ENCODE results near the gene SZT2. TPM values are rescaled to one million over a fixed set of nuclear protein-coding genes. Genes with fewer than 3 reads are reported as not detected.

Gene SZT2
- 17.2 and 26.9 TPM in 2 replicates for total RNA-seq
- polyA plus RNA-seq: 7.1 and 8.5 TPM in 2 replicates
- 7.8 and 8.1 TPM in 2 replicates for polyA plus RNA-seq (2012)
- 65.4 and 101 TPM in 2 replicates for polyA minus RNA-seq (ENCODE audit: low replicate concordance)

DNA sequence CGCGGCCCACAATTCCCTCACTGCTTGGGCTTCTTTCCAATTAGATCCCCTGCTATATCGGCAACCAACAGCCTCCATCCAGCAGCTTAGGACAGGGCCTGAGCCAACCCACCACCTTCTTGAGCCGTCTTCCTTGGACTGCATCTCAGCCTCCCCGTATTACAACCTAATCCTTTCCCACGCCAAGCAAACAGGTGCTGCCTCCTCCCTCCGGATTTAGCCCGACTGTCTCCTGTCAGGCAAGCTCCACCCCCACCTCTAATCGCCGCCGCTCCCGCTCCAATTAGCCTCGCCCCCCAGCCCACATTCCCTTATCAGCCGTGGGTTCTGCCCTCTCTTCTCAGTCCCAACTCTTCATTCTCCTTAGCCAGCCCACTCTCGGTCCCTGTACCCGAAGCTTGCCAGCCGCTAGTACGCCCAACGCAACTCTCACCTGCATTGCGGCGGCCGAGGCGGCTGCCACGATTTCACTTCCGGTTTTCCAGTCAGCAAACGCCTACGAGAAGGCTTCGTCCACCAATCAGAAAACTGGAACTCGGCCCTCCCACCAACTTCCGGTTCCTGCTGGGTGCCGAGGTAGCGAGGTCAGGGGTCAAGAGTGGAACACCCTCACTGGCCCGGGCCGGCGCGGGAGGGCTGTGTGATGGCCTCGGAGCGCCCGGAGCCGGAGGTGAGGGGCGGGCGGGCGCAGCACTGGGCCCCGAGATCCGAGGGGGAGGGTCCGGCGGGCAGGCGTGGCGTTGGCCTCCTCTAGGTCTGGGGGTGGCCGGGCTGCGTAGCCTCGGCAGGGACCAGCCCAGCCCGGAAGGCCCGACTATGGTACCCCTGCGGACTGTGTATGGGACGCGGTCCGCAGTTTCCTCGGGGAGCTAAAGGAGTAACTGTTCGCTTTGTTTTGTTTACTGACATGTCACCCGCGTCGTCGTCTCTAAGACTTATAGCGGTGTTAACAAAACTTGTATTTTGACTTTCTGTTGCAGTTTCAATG is at the start of gene SZT2, which contains the start of gene MED8:
TSS of gene SZT2 (plus strand) at position 574 of the 988 bp plus-strand sequence. CDS start at position 644, 70 bp downstream.
TSS of gene MED8 (minus strand) at position 475 of the 988 bp plus-strand sequence. CDS start at position 439, 36 bp downstream.
- TF ChIP-seq EZH2 (IDR thresholded peaks at IDR 0.05; ENCODE audit: low read length, missing control alignments): no peak
- peak within 1 kb of the TSS; percentile 93 for H3K4me2 ChIP-seq (ENCODE audit: extremely low read depth, insufficient read depth, low read length)
- peak within 1 kb of the TSS; percentile 85 for H3K27ac ChIP-seq (ENCODE audit: insufficient read depth, low read length)
- H4K20me1 ChIP-seq (ENCODE audit: control insufficient read depth, extremely low read depth, insufficient read depth, low read length): no peaks in the 10 kb centered on the region
- H3K79me2 ChIP-seq (ENCODE audit: control insufficient read depth, insufficient read depth, low read length): peaks cover 45% of the 10 kb centered on the region
- H3K36me3 ChIP-seq (ENCODE audit: control insufficient read depth, insufficient read depth, low read length): peaks cover 12% of the 10 kb centered on the region
- peaks cover 6% of the 10 kb centered on the region for H3K4me1 ChIP-seq (ENCODE audit: control insufficient read depth, extremely low read depth, insufficient read depth, low read length)
- no peaks in the 10 kb centered on the region for H3K27me3 ChIP-seq (ENCODE audit: control insufficient read depth, insufficient read depth, low read length)
- H2AFZ ChIP-seq (ENCODE audit: low read length): peak within 1 kb of the TSS; percentile 86
- H3K9me3 ChIP-seq (ENCODE audit: control insufficient read depth, insufficient read depth, low read depth, low read length): no peaks in the 10 kb centered on the region
- H3K9ac ChIP-seq (ENCODE audit: insufficient read depth, low read length): peak within 1 kb of the TSS; percentile 71
- DNase-seq (ENCODE audit: low read depth in 2 of 2): peak; percentile 89 to 95
- peak within 1 kb of the TSS; percentile 56 to 96 (median 84) for H3K4me3 ChIP-seq (replicated peaks in 1 of 4; ENCODE audit: control extremely low read depth in 1 of 4, insufficient read depth in 1 of 4, low read depth in 3 of 4, low read length in 4 of 4)

GRCh38 chr1:43340559-43340958 is 49.1 kb upstream of the SZT2 start:
- Histone ChIP-seq H3K9me3 (ENCODE audit: control insufficient read depth, insufficient read depth, low read depth, low read length) (no peaks in the 10 kb centered on the region), H3K9ac (ENCODE audit: insufficient read depth, low read length) (no peak overlapping the region), H3K27me3 (ENCODE audit: control insufficient read depth, insufficient read depth, low read length) (peaks cover 10% of the 10 kb centered on the region), H2AFZ (ENCODE audit: low read length) (no peak overlapping the region), H3K79me2 (ENCODE audit: control insufficient read depth, insufficient read depth, low read length) (no peaks in the 10 kb centered on the region), H3K36me3 (ENCODE audit: control insufficient read depth, insufficient read depth, low read length) (no peaks in the 10 kb centered on the region), H3K4me1 (ENCODE audit: control insufficient read depth, extremely low read depth, insufficient read depth, low read length) (no peaks in the 10 kb centered on the region), H3K27ac (ENCODE audit: insufficient read depth, low read length) (no peak overlapping the region), H3K4me3 (replicated peaks in 1 of 4; ENCODE audit: control extremely low read depth in 1 of 4, insufficient read depth in 1 of 4, low read depth in 3 of 4, low read length in 4 of 4) (no peak overlapping the region), H3K4me2 (ENCODE audit: extremely low read depth, insufficient read depth, low read length) (no peak overlapping the region), H4K20me1 (ENCODE audit: control insufficient read depth, extremely low read depth, insufficient read depth, low read length) (no peaks in the 10 kb centered on the region)
- DNase-seq (ENCODE audit: low read depth in 2 of 2): no peak
- no peak for TF ChIP-seq CTCF (conservative IDR thresholded peaks at IDR 0.05 in 1 of 2, IDR thresholded peaks at IDR 0.05 in 1 of 2; ENCODE audit: low read depth in 1 of 2, low read length in 2 of 2)
- TF ChIP-seq EZH2 (IDR thresholded peaks at IDR 0.05; ENCODE audit: low read length, missing control alignments): no peak

DNA sequence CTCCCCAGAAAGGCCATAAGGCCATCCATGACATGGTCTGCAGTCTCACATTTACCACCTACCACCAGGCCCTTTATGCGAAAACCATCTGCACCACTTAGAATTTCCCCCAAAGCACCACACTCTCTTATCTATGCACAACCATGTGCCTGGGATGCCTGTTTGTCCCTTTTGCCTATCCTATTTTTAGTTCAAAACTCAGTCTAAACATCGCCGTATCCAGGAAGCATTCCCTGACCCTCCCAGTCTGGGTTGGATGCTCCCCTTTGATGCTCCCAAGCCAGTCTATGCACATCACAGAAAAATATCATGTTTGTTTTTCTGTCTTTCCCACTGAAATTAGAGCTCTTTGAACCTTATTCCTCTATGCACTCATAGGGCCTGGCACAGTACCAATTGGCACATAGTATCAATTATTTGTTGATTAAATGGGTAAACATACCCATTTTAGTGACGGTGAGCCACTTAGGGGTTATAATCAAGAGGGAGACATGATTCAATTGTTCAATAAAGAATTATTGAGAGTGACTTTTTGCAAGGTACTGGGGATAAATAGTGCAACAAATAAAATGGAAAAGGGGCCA is 45.3 kb upstream of the SZT2 start:
- no peak for TF ChIP-seq CTCF (conservative IDR thresholded peaks at IDR 0.05 in 1 of 2, IDR thresholded peaks at IDR 0.05 in 1 of 2; ENCODE audit: low read depth in 1 of 2, low read length in 2 of 2)
- no peak for TF ChIP-seq EZH2 (IDR thresholded peaks at IDR 0.05; ENCODE audit: low read length, missing control alignments)
- Histone ChIP-seq H3K4me2 (ENCODE audit: extremely low read depth, insufficient read depth, low read length) (no peak overlapping the region), H3K4me3 (replicated peaks in 1 of 4; ENCODE audit: control extremely low read depth in 1 of 4, insufficient read depth in 1 of 4, low read depth in 3 of 4, low read length in 4 of 4) (no peak overlapping the region), H3K27me3 (ENCODE audit: control insufficient read depth, insufficient read depth, low read length) (peaks cover 19% of the 10 kb centered on the region), H3K9ac (ENCODE audit: insufficient read depth, low read length) (no peak overlapping the region), H3K36me3 (ENCODE audit: control insufficient read depth, insufficient read depth, low read length) (no peaks in the 10 kb centered on the region), H4K20me1 (ENCODE audit: control insufficient read depth, extremely low read depth, insufficient read depth, low read length) (no peaks in the 10 kb centered on the region), H3K79me2 (ENCODE audit: control insufficient read depth, insufficient read depth, low read length) (no peaks in the 10 kb centered on the region), H3K27ac (ENCODE audit: insufficient read depth, low read length) (no peak overlapping the region), H2AFZ (ENCODE audit: low read length) (no peak overlapping the region), H3K4me1 (ENCODE audit: control insufficient read depth, extremely low read depth, insufficient read depth, low read length) (no peaks in the 10 kb centered on the region), H3K9me3 (ENCODE audit: control insufficient read depth, insufficient read depth, low read depth, low read length) (no peaks in the 10 kb centered on the region)
- DNase-seq (ENCODE audit: low read depth in 2 of 2): no peak
